ENCODE results near the gene FBXL5. TPM values are rescaled to one million over a fixed set of nuclear protein-coding genes. Genes with fewer than 3 reads are reported as not detected.

The FBXL5 gene
- total and polyA plus RNA-seq, 2 of the 13 experiments (the other 11 are each of a cell fraction or from before 2014, with no cell fraction given), result 17.4 to 45.3 TPM

- TF ChIP-seq NR1H2 (CRISPR knock-in tag; IDR thresholded peaks at IDR 0.05; ENCODE audit: borderline replicate concordance, low read depth) (no peak), ZNF619 (CRISPR knock-in tag; IDR thresholded peaks at IDR 0.05) (peak; percentile 24; the same call in 1 of the 2 replicates), EED (CRISPR knock-in tag; IDR thresholded peaks at IDR 0.05) (0 out of 2 replicates have a peak, but pooled peaks have one; percentile 17), MXD4 (CRISPR knock-in tag; IDR thresholded peaks at IDR 0.05) (0 out of 2 replicates have a peak, but pooled peaks have one; percentile 13), RBFOX2 (IDR thresholded peaks at IDR 0.05; ENCODE audit: low read depth, low read length) (peak; percentile 85), DRAP1 (CRISPR knock-in tag; IDR thresholded peaks at IDR 0.05) (no peak), RNF219 (CRISPR knock-in tag; IDR thresholded peaks at IDR 0.05) (no peak), MAFG (CRISPR knock-in tag; IDR thresholded peaks at IDR 0.05) (0 out of 2 replicates have a peak, but pooled peaks have one; percentile 9), AFF4 (CRISPR knock-in tag; IDR thresholded peaks at IDR 0.05) (no peak), SP1 (IDR thresholded peaks at IDR 0.05) (no peak), SP1 (CRISPR knock-in tag; IDR thresholded peaks at IDR 0.05) (no peak), NRL (CRISPR knock-in tag; IDR thresholded peaks at IDR 0.05; ENCODE audit: borderline replicate concordance) (peak; percentile 80; the same call in 1 of the 2 replicates), ZFP41 (CRISPR knock-in tag; IDR thresholded peaks at IDR 0.05; ENCODE audit: borderline replicate concordance) (no peak), FOXP4 (CRISPR knock-in tag; IDR thresholded peaks at IDR 0.05) (0 out of 2 replicates have a peak, but pooled peaks have one; percentile 18), BCL3 (CRISPR knock-in tag; IDR thresholded peaks at IDR 0.05) (peak; percentile 16; the same call in 1 of the 2 replicates), PHF20 (CRISPR knock-in tag; IDR thresholded peaks at IDR 0.05) (peak; percentile 44; the same call in 1 of the 2 replicates), MED1 (CRISPR knock-in tag; IDR thresholded peaks at IDR 0.05) (peak; percentile 66; the same call in 1 of the 2 replicates), NFKBIZ (CRISPR knock-in tag; IDR thresholded peaks at IDR 0.05) (no peak), MXD1 (CRISPR knock-in tag; IDR thresholded peaks at IDR 0.05) (peak; percentile 87)
These were observed at the start of gene FBXL5 (continued) for GRCh38 chr4:15655223-15656037.
